Sigmoid colon (tissue), 7 donors: ENCODE measurements around the gene RGS17. TPM values are rescaled to one million over a fixed set of nuclear protein-coding genes. Genes with fewer than 3 reads are reported as not detected.

Experiments
- DNase-seq: peaks from one replicate; pipeline ENCODE4 v3.0.0-alpha.2; 2019
- H3K27ac ChIP-seq, 4 donors: fragments of 200-600 bp; sonication (generic); one replicate each; pipeline ENCODE4 v1.5.1; 2016 to 2019; ENCODE audit warnings: mild to moderate bottlenecking in 1 of 4
- H3K27me3 ChIP-seq, 3 donors: fragments of 200-600 bp; sonication (generic); one replicate each; pipeline ENCODE4 v1.5.1; 2019; ENCODE audit warnings: mild to moderate bottlenecking in 1 of 3
- H3K36me3 ChIP-seq, 4 donors: fragments of 200-600 bp; sonication (generic); one replicate each; pipeline ENCODE4 v1.5.1; 2016 to 2019
- H3K4me1 ChIP-seq, 4 donors: fragments of 200-600 bp; sonication (generic); one replicate each; pipeline ENCODE4 v1.5.1; 2017 to 2019
- H3K4me3 ChIP-seq, 4 donors: fragments of 200-600 bp; sonication (generic); one replicate each; pipeline ENCODE4 v1.5.1; 2017 to 2019; ENCODE audit warnings: mild to moderate bottlenecking in 2 of 4, moderate library complexity in 1 of 4
- H3K9me3 ChIP-seq, 4 donors: fragments of 200-600 bp in 3 of 4; sonication (generic) in 3 of 4; one replicate each; pipeline versions ENCODE4 v1.5.1 to v1.6.1; 2013 to 2019
- CTCF ChIP-seq, 4 experiments: fragments of 450-650 bp in 3 of 4; fragments of 200-600 bp in 1 of 4; IDR thresholded peaks; one replicate each; pipeline ENCODE4 v1.5.1; 2016 to 2019; ENCODE audit warnings: antibody characterized with exemption in 4 of 4, mild to moderate bottlenecking in 3 of 4, moderate library complexity in 2 of 4
- EP300 ChIP-seq, 4 donors: sonication (generic); formaldehyde crosslinking; IDR thresholded peaks; one replicate each; pipeline ENCODE4 v1.6.1; 2017; ENCODE audit warnings: antibody characterized with exemption in 4 of 4
- POLR2A ChIP-seq, 2 donors: fragments of 450-650 bp; IDR thresholded peaks; one replicate each; pipeline ENCODE4 v1.6.1; 2016; ENCODE audit warnings: antibody characterized with exemption in 2 of 2, mild to moderate bottlenecking in 2 of 2, moderate library complexity in 2 of 2
- POLR2AphosphoS5 ChIP-seq, 4 donors: sonication (generic); formaldehyde crosslinking; IDR thresholded peaks; one replicate each; pipeline ENCODE4 v1.6.1; 2017; ENCODE audit warnings: antibody characterized with exemption in 4 of 4
- WGBS, 2 donors: extraction: QIAGEN DNeasy Blood & Tissue Kit; methylation state at CpG; one replicate each; pipeline ENCODE4 v1.1.7; 2013; 5-methylcytosine and 5-hydroxymethylcytosine counted together
- intact Hi-C: fragments of 100-400 bp; cut with DNase I; formaldehyde crosslinking; loops from one replicate; pipeline ENCODE4 v1.15.1; 2023
- polyA plus RNA-seq, 3 donors: library from polyadenylated mRNA; stranded (reverse); fragments of 200-250 nt; gene quantifications; one replicate each; pipeline ENCODE4 v1.2.3, GENCODE V29; 2013
- total RNA-seq, 4 donors: library from RNA; depleted of rRNA; stranded (reverse); fragments of >200 nt; gene quantifications; one replicate each; pipeline ENCODE4 v1.1.0, GENCODE V29; 2016
- donor health status: healthy with polysubstance abuse.
- donor health status: Bipolar disorder and iron deficiency.
- donor health status: healthy.

Gene RGS17
- total and polyA plus RNA-seq, 7 donors = 0.16 to 2.8 (median 0.41) TPM; not detected in 2

- TF ChIP-seq EP300 (IDR thresholded peaks at IDR 0.05) (no peak), POLR2A (IDR thresholded peaks at IDR 0.05) (no peak), POLR2AphosphoS5 (IDR thresholded peaks at IDR 0.05) (no peak), CTCF (IDR thresholded peaks at IDR 0.05) (no peak)
- no peaks in the 10 kb centered on the region for H3K36me3 ChIP-seq
- intact Hi-C loops = no loop called here
- no peaks in the 10 kb centered on the region for H3K9me3 ChIP-seq
- DNase-seq = no peak
- no peak overlapping the region for H3K27ac ChIP-seq
- no peaks in the 10 kb centered on the region for H3K4me1 ChIP-seq
- H3K27me3 ChIP-seq = no peaks in the 10 kb centered on the region
- H3K4me3 ChIP-seq = no peak overlapping the region
These were observed 47.2 kb downstream of the RGS17 start for GRCh38 chr6:153083869-153084268.

GRCh38 chr6:153081914-153082313 is 49.2 kb downstream of the RGS17 start:
- H3K4me1 ChIP-seq = no peaks in the 10 kb centered on the region
- DNase-seq = no peak
- WGBS, 2 donors = 88 to 91% methylated on average over 2 of the region's 2 CpGs
- no peaks in the 10 kb centered on the region for H3K9me3 ChIP-seq
- TF ChIP-seq EP300 (IDR thresholded peaks at IDR 0.05) (no peak), POLR2AphosphoS5 (IDR thresholded peaks at IDR 0.05) (no peak), CTCF (IDR thresholded peaks at IDR 0.05) (no peak), POLR2A (IDR thresholded peaks at IDR 0.05) (no peak)
- H3K36me3 ChIP-seq = no peaks in the 10 kb centered on the region
- intact Hi-C loops = no loop called here
- no peak overlapping the region for H3K27ac ChIP-seq
- no peak overlapping the region for H3K4me3 ChIP-seq
- H3K27me3 ChIP-seq = no peaks in the 10 kb centered on the region

GRCh38 chr6:153076431-153076830 is 54.7 kb downstream of the RGS17 start:
- no peaks in the 10 kb centered on the region for H3K27me3 ChIP-seq
- H3K36me3 ChIP-seq = no peaks in the 10 kb centered on the region
- H3K4me1 ChIP-seq = no peaks in the 10 kb centered on the region
- DNase-seq = no peak
- 88 to 97% methylated on average over 5 of the region's 5 CpGs for WGBS, 2 donors
- H3K4me3 ChIP-seq = no peak overlapping the region
- no peak overlapping the region for H3K27ac ChIP-seq
- TF ChIP-seq POLR2AphosphoS5 (IDR thresholded peaks at IDR 0.05) = no peak
- TF ChIP-seq CTCF (IDR thresholded peaks at IDR 0.05) = no peak
- no peak for TF ChIP-seq EP300 (IDR thresholded peaks at IDR 0.05)
- no peak for TF ChIP-seq POLR2A (IDR thresholded peaks at IDR 0.05)
- intact Hi-C loops = no loop called here
- H3K9me3 ChIP-seq = no peaks in the 10 kb centered on the region

GRCh38 chr6:153074761-153075160 is 56.3 kb downstream of the RGS17 start:
- no peaks in the 10 kb centered on the region for H3K27me3 ChIP-seq
- no peak overlapping the region for H3K4me3 ChIP-seq
- intact Hi-C loops = no loop called here
- H3K4me1 ChIP-seq = no peaks in the 10 kb centered on the region
- H3K9me3 ChIP-seq = no peaks in the 10 kb centered on the region
- TF ChIP-seq CTCF (IDR thresholded peaks at IDR 0.05) = no peak
- TF ChIP-seq POLR2A (IDR thresholded peaks at IDR 0.05) = no peak
- no peak for TF ChIP-seq POLR2AphosphoS5 (IDR thresholded peaks at IDR 0.05)
- TF ChIP-seq EP300 (IDR thresholded peaks at IDR 0.05) = no peak
- WGBS, 2 donors = 71 to 82% methylated on average over 3 of the region's 3 CpGs
- H3K36me3 ChIP-seq = no peaks in the 10 kb centered on the region
- H3K27ac ChIP-seq = no peak overlapping the region
- DNase-seq = no peak

- Histone ChIP-seq H3K36me3 (no peaks in the 10 kb centered on the region), H3K27ac (no peak overlapping the region), H3K27me3 (no peaks in the 10 kb centered on the region), H3K4me3 (no peak overlapping the region), H3K9me3 (no peaks in the 10 kb centered on the region), H3K4me1 (no peaks in the 10 kb centered on the region)
- TF ChIP-seq POLR2AphosphoS5 (IDR thresholded peaks at IDR 0.05) (no peak), CTCF (IDR thresholded peaks at IDR 0.05) (no peak)
- 78 to 81% methylated on average over 4 of the region's 4 CpGs for WGBS, 2 donors
- no peak for DNase-seq
- intact Hi-C loops = no loop called here
These were observed 57.2 kb downstream of the RGS17 start for GRCh38 chr6:153073841-153074240.
